ENCODE data around the gene ANGPTL8. TPM values are rescaled to one million over a fixed set of nuclear protein-coding genes. Genes with fewer than 3 reads are reported as not detected.

Gene ANGPTL8
- total RNA-seq, 1 experiment from 2014 or later: not detected

- ChIA-PET POLR2A (no interaction called here), CTCF (interaction anchor here (1.0 to 1.9 kb wide), 8 partner anchors 10 to 118 kb away, joined by 3 to 7 read pairs (median 4); partner anchors contain the start of gene SWSAP1)
- Mint-ChIP-seq H3K4me1 (peaks cover 18% of the 10 kb centered on the region), H3K36me3 (no peaks in the 10 kb centered on the region), H3K4me3 (no peak overlapping the region), H3K9me3 (no peaks in the 10 kb centered on the region), H3K27ac (peak overlapping the region; percentile 77), H3K27me3 (ENCODE audit: low read depth) (no peaks in the 10 kb centered on the region; the same call in 1 of the 2 replicates)
- ATAC-seq: no peak
- DNase-seq (ENCODE audit: low spot score): no peak
- no peak for TF ChIP-seq ZNF219 (CRISPR knock-in tag; IDR thresholded peaks at IDR 0.05; ENCODE audit: borderline replicate concordance)
- TF ChIP-seq ELF4 (CRISPR knock-in tag; IDR thresholded peaks at IDR 0.05; ENCODE audit: low read depth): no peak
- TF ChIP-seq ATF6 (CRISPR knock-in tag; IDR thresholded peaks at IDR 0.05): no peak
These were observed 25.9 kb downstream of the ANGPTL8 start for GRCh38 chr19:11265177-11265784.

GRCh38 chr19:11265785-11266236, 26.4 kb downstream of the ANGPTL8 start:
- Mint-ChIP-seq H3K36me3 (no peaks in the 10 kb centered on the region), H3K27me3 (ENCODE audit: low read depth) (no peaks in the 10 kb centered on the region; the same call in 1 of the 2 replicates), H3K4me3 (no peak overlapping the region), H3K9me3 (no peaks in the 10 kb centered on the region), H3K4me1 (peaks cover 18% of the 10 kb centered on the region), H3K27ac (no peak overlapping the region)
- DNase-seq (ENCODE audit: low spot score): no peak
- TF ChIP-seq NFE2L1 (CRISPR knock-in tag; IDR thresholded peaks at IDR 0.05): no peak
- peak; percentile 88 for TF ChIP-seq GABPB1 (CRISPR knock-in tag; IDR thresholded peaks at IDR 0.05)
- ChIA-PET POLR2A (interaction anchor here (0.5 to 0.6 kb wide), 2 partner anchors 137 to 403 kb away, joined by 4 to 7 read pairs; no protein-coding TSS in a partner anchor), CTCF (interaction anchor here (1.5 to 1.9 kb wide), 4 partner anchors 22 to 109 kb away, joined by 3 to 7 read pairs (median 5); partner anchors contain the start of gene SWSAP1)
- no peak for ATAC-seq

GRCh38 chr19:11267316-11268085, 28.1 kb downstream of the ANGPTL8 start:
- TF ChIP-seq JAZF1 (CRISPR knock-in tag; IDR thresholded peaks at IDR 0.05): no peak
- 0 out of 2 replicates have a peak, but pooled peaks have one; percentile 24 for TF ChIP-seq GABPB1 (CRISPR knock-in tag; IDR thresholded peaks at IDR 0.05)
- TF ChIP-seq ZNF121 (CRISPR knock-in tag; IDR thresholded peaks at IDR 0.05): peak; percentile 81; the same call in 1 of the 2 replicates
- ChIA-PET CTCF (interaction anchor here (1.0 kb wide), 1 partner anchor 24 kb away, joined by 3 read pairs; no protein-coding TSS in a partner anchor), POLR2A (interaction anchor here (1.3 kb wide), 1 partner anchor 11 kb away, joined by 3 read pairs; no protein-coding TSS in a partner anchor)
- no peak overlapping the region for H3K4me3 Mint-ChIP-seq
- H3K4me1 Mint-ChIP-seq: peaks cover 12% of the 10 kb centered on the region
- H3K27me3 Mint-ChIP-seq (ENCODE audit: low read depth): no peaks in the 10 kb centered on the region; the same call in 1 of the 2 replicates
- H3K36me3 Mint-ChIP-seq: no peaks in the 10 kb centered on the region
- DNase-seq (ENCODE audit: low spot score) (no peak), ATAC-seq (no peak)
- H3K27ac Mint-ChIP-seq: no peak overlapping the region
- H3K9me3 Mint-ChIP-seq: no peaks in the 10 kb centered on the region

- Mint-ChIP-seq H3K4me3 (no peak overlapping the region), H3K27ac (0 out of 2 replicates have a peak overlapping the region, but pooled peaks have one; percentile 11), H3K27me3 (ENCODE audit: low read depth) (no peaks in the 10 kb centered on the region), H3K36me3 (no peaks in the 10 kb centered on the region), H3K4me1 (peaks cover 12% of the 10 kb centered on the region), H3K9me3 (no peaks in the 10 kb centered on the region)
- ATAC-seq (no peak), DNase-seq (ENCODE audit: low spot score) (no peak)
- CTCF ChIA-PET: interaction anchor here (0.5 to 1.5 kb wide), 2 partner anchors 56 to 332 kb away, joined by 4 read pairs; no protein-coding TSS in a partner anchor
- POLR2A ChIA-PET: no interaction called here
- TF ChIP-seq TP53 (CRISPR knock-in tag; IDR thresholded peaks at IDR 0.05): no peak
- TF ChIP-seq TEAD1 (CRISPR knock-in tag; IDR thresholded peaks at IDR 0.05): no peak
- no peak for TF ChIP-seq ZBTB43 (CRISPR knock-in tag; IDR thresholded peaks at IDR 0.05)
- no peak for TF ChIP-seq ZNF317 (CRISPR knock-in tag; IDR thresholded peaks at IDR 0.05; ENCODE audit: borderline replicate concordance, low read depth)
- TF ChIP-seq IRF1 (CRISPR knock-in tag; IDR thresholded peaks at IDR 0.05): no peak
- no peak for TF ChIP-seq ZNF512 (CRISPR knock-in tag; IDR thresholded peaks at IDR 0.05; ENCODE audit: borderline replicate concordance)
- no peak for TF ChIP-seq MXD4 (CRISPR knock-in tag; IDR thresholded peaks at IDR 0.05; ENCODE audit: borderline replicate concordance)
- no peak for TF ChIP-seq ETV6 (CRISPR knock-in tag; IDR thresholded peaks at IDR 0.05)
- TF ChIP-seq E2F5 (CRISPR knock-in tag; IDR thresholded peaks at IDR 0.05): no peak
- TF ChIP-seq ZMAT4 (CRISPR knock-in tag; IDR thresholded peaks at IDR 0.05): no peak
- TF ChIP-seq HMGA2 (CRISPR knock-in tag; IDR thresholded peaks at IDR 0.05): no peak
- no peak for TF ChIP-seq ELF4 (CRISPR knock-in tag; IDR thresholded peaks at IDR 0.05; ENCODE audit: low read depth)
These were observed 29.4 kb downstream of the ANGPTL8 start for GRCh38 chr19:11268783-11269267.
